HepG2 (cell line): ENCODE measurements around the gene UNG. TPM values are rescaled to one million over a fixed set of nuclear protein-coding genes. Genes with fewer than 3 reads are reported as not detected.

Experiments used
- AGO1 ChIP-seq: fragments of 200-400 bp; formaldehyde crosslinking; IDR thresholded peaks from 2 replicates; pipeline ENCODE4 v1.6.1; 2017; ENCODE audit warnings: mild to moderate bottlenecking, low read depth, low read length, moderate library complexity; ENCODE audit not compliant: poor library complexity, severe bottlenecking
- ARNT2 ChIP-seq: sonication (generic); formaldehyde crosslinking; IDR thresholded peaks from 2 replicates; pipeline ENCODE4 v1.8.0; 2022; ENCODE audit warnings: mild to moderate bottlenecking, low read depth, missing genetic modification reagents, moderate library complexity
- MIER2 ChIP-seq: IDR thresholded peaks from 2 replicates; pipeline ENCODE4 v1.6.1; 2016; ENCODE audit warnings: missing biosample characterization, missing genetic modification reagents
- PRDM10 ChIP-seq: sonication (generic); formaldehyde crosslinking; IDR thresholded peaks from 2 replicates; pipeline ENCODE4 v1.4.0; 2020; ENCODE audit warnings: low read depth, missing genetic modification reagents
- RBFOX2 ChIP-seq: fragments of 200-400 bp; formaldehyde crosslinking; IDR thresholded peaks from 2 replicates; pipeline ENCODE4 v1.6.1; 2017; ENCODE audit warnings: low read depth, mild to moderate bottlenecking, low read length
- TAF1 ChIP-seq: sonication (generic); formaldehyde crosslinking; IDR thresholded peaks from 2 replicates; pipeline ENCODE4 v1.4.0; 2020; ENCODE audit warnings: missing genetic modification reagents
- TAF15 ChIP-seq: fragments of 200-400 bp; formaldehyde crosslinking; IDR thresholded peaks from one replicate; pipeline ENCODE4 v1.6.1; 2018; ENCODE audit warnings: mild to moderate bottlenecking, low read depth, low read length; ENCODE audit not compliant: poor library complexity, severe bottlenecking
- TEF ChIP-seq: sonication (generic); formaldehyde crosslinking; IDR thresholded peaks from 2 replicates; pipeline ENCODE4 v1.5.0; 2020; ENCODE audit warnings: missing genetic modification reagents
- ZNF124 ChIP-seq: sonication (generic); formaldehyde crosslinking; IDR thresholded peaks from 2 replicates; pipeline ENCODE4 v1.4.0; 2020; ENCODE audit warnings: missing genetic modification reagents
- ZNF562 ChIP-seq: sonication (generic); formaldehyde crosslinking; IDR thresholded peaks from 2 replicates; pipeline ENCODE4 v1.8.0; 2022; ENCODE audit warnings: missing genetic modification reagents, borderline replicate concordance
- ZNF605 ChIP-seq: sonication (generic); formaldehyde crosslinking; IDR thresholded peaks from 2 replicates; pipeline ENCODE4 v1.8.0; 2022; ENCODE audit warnings: mild to moderate bottlenecking, missing genetic modification reagents
- ZNF816 ChIP-seq: sonication (generic); formaldehyde crosslinking; IDR thresholded peaks from 2 replicates; pipeline ENCODE4 v1.8.0; 2022; ENCODE audit warnings: missing genetic modification reagents, mild to moderate bottlenecking, borderline replicate concordance
- ZSCAN29 ChIP-seq: sonication (generic); formaldehyde crosslinking; conservative IDR thresholded peaks from 2 replicates; pipeline ENCODE4 v1.4.0; 2020; ENCODE audit warnings: mild to moderate bottlenecking, missing genetic modification reagents
- polyA plus RNA-seq, 8 experiments: library from polyadenylated mRNA; depleted of rRNA in 3 of 8; stranded (reverse) in 7 of 8; unstranded in 1 of 8; fragments of >200 nt; fragmentation: Illumina TruSeq in 4 of 8; extraction: Trizol in 4 of 8; gene quantifications; 2 replicates each; pipeline versions ENCODE4 v1.2.1 to v1.2.3, GENCODE V29; 2011 to 2016; ENCODE audit warnings: low read depth in 4 of 8, missing spikeins in 1 of 8, mixed read lengths in 1 of 8; ENCODE audit not compliant: insufficient read depth in 1 of 8
- total RNA-seq, 5 experiments: library from RNA; depleted of rRNA; stranded (reverse); fragments of >200 nt; fragmentation: Illumina TruSeq; extraction: Trizol; gene quantifications; 2 replicates each; pipeline ENCODE4 v1.2.3, GENCODE V29; 2016; ENCODE audit warnings: low read depth in 1 of 5
- TF ChIP-seq, protein P1 (sequence below): sonication (generic); formaldehyde crosslinking; IDR thresholded peaks from 2 replicates; pipeline ENCODE4 v1.4.0; 2020; ENCODE audit warnings: mild to moderate bottlenecking, low read depth, missing genetic modification reagents
- TF ChIP-seq, protein P2 (sequence below): sonication (generic); formaldehyde crosslinking; conservative IDR thresholded peaks from 2 replicates; pipeline ENCODE4 v1.8.0; 2022; ENCODE audit warnings: mild to moderate bottlenecking, moderate library complexity, missing genetic modification reagents
- TF ChIP-seq, protein P3 (sequence below): IDR thresholded peaks from 2 replicates; pipeline ENCODE4 v1.4.0; 2020; ENCODE audit warnings: mild to moderate bottlenecking, missing genetic modification reagents

Gene UNG
- total and polyA plus RNA-seq, 2 of the 13 experiments (the other 11 are each of a cell fraction or from before 2014, with no cell fraction given), result 23.3 to 114 TPM

GRCh38 chr12:109110988-109111495 lies 13.6 kb downstream of the UNG start (continued):
- TF ChIP-seq PRDM10 (CRISPR knock-in tag) (peak; percentile 98), ARNT2 (CRISPR knock-in tag) (peak; percentile 77; the same call in 1 of the 2 replicates), TAF15 (no peak), ZNF816 (CRISPR knock-in tag) (no peak), ZNF124 (peak; percentile 47; the same call in 1 of the 2 replicates), TAF1 (CRISPR knock-in tag) (peak; percentile 58; the same call in 1 of the 2 replicates), ZNF562 (CRISPR knock-in tag) (no peak), ZNF605 (CRISPR knock-in tag) (peak; percentile 92), AGO1 (peak; percentile 51), MIER2 (CRISPR knock-in tag) (0 out of 2 replicates have a peak, but pooled peaks have one; percentile 43), RBFOX2 (peak; percentile 87), TEF (no peak), ZSCAN29 (CRISPR knock-in tag) (no peak)
- TF ChIP-seq, protein P1, sequence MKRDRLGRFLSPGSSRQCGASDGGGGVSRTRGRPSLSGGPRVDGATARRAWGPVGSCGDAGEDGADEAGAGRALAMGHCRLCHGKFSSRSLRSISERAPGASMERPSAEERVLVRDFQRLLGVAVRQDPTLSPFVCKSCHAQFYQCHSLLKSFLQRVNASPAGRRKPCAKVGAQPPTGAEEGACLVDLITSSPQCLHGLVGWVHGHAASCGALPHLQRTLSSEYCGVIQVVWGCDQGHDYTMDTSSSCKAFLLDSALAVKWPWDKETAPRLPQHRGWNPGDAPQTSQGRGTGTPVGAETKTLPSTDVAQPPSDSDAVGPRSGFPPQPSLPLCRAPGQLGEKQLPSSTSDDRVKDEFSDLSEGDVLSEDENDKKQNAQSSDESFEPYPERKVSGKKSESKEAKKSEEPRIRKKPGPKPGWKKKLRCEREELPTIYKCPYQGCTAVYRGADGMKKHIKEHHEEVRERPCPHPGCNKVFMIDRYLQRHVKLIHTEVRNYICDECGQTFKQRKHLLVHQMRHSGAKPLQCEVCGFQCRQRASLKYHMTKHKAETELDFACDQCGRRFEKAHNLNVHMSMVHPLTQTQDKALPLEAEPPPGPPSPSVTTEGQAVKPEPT (CRISPR knock-in tag), result no peak
- TF ChIP-seq, protein P2, sequence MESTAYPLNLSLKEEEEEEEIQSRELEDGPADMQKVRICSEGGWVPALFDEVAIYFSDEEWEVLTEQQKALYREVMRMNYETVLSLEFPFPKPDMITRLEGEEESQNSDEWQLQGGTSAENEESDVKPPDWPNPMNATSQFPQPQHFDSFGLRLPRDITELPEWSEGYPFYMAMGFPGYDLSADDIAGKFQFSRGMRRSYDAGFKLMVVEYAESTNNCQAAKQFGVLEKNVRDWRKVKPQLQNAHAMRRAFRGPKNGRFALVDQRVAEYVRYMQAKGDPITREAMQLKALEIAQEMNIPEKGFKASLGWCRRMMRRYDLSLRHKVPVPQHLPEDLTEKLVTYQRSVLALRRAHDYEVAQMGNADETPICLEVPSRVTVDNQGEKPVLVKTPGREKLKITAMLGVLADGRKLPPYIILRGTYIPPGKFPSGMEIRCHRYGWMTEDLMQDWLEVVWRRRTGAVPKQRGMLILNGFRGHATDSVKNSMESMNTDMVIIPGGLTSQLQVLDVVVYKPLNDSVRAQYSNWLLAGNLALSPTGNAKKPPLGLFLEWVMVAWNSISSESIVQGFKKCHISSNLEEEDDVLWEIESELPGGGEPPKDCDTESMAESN (CRISPR knock-in tag), result peak; percentile 68
- TF ChIP-seq, protein P3, sequence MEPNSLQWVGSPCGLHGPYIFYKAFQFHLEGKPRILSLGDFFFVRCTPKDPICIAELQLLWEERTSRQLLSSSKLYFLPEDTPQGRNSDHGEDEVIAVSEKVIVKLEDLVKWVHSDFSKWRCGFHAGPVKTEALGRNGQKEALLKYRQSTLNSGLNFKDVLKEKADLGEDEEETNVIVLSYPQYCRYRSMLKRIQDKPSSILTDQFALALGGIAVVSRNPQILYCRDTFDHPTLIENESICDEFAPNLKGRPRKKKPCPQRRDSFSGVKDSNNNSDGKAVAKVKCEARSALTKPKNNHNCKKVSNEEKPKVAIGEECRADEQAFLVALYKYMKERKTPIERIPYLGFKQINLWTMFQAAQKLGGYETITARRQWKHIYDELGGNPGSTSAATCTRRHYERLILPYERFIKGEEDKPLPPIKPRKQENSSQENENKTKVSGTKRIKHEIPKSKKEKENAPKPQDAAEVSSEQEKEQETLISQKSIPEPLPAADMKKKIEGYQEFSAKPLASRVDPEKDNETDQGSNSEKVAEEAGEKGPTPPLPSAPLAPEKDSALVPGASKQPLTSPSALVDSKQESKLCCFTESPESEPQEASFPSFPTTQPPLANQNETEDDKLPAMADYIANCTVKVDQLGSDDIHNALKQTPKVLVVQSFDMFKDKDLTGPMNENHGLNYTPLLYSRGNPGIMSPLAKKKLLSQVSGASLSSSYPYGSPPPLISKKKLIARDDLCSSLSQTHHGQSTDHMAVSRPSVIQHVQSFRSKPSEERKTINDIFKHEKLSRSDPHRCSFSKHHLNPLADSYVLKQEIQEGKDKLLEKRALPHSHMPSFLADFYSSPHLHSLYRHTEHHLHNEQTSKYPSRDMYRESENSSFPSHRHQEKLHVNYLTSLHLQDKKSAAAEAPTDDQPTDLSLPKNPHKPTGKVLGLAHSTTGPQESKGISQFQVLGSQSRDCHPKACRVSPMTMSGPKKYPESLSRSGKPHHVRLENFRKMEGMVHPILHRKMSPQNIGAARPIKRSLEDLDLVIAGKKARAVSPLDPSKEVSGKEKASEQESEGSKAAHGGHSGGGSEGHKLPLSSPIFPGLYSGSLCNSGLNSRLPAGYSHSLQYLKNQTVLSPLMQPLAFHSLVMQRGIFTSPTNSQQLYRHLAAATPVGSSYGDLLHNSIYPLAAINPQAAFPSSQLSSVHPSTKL (CRISPR knock-in tag), result peak; percentile 49; the same call in 1 of the 2 replicates
